ENCODE measurements around the gene CBX4. TPM values are rescaled to one million over a fixed set of nuclear protein-coding genes. Genes with fewer than 3 reads are reported as not detected.

CBX4 gene
- total and polyA plus RNA-seq, 2 of the 13 experiments (the other 11 are each of a cell fraction or from before 2014, with no cell fraction given): 25.8 to 50.8 TPM

DNA sequence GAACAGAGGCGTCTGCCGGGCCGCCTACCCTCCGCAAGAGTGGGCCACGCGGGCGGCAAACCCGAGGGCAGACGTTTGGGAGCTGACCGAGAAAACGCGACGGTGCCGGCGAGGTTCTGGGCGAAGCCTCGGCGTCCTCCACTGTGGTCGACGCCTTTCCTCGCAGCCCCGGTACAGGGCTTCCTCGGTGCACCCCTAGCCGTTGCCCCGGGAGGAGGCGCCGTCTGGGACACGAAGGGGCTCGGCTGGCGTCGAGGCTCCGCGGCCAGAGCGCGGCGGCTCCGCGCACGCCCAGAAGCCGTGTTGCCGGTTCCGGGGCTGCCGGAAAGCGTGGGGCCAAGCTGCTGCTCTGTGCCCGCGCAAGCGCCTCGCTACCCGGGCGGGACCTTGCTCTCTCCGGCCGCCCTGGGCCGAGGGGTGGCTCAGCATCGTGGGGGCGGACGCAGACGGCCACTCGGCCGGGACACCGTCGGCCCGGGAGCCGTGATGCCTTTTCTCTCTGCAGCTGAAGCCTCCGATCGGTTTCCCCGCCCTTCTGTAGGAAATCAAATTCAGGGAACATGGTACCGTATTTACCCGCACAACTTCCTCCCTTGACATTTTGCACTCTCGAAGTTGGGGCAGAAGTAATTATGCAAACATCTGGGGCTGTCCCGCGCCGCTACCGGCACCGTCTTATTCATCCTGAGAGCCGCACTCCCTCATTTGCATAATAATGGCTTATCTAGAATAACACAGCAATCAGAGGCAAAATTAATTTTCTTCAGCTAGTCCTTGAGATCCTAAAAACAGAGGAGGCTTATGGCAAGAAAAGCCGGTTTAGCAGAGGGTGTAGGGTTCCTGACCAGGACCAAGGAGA is 35.0 kb downstream of the CBX4 start (continued):
- TF ChIP-seq ZNF407 (CRISPR knock-in tag; IDR thresholded peaks at IDR 0.05; ENCODE audit: not compliant biosample characterization): peak; percentile 94
- TF ChIP-seq, protein P1, sequence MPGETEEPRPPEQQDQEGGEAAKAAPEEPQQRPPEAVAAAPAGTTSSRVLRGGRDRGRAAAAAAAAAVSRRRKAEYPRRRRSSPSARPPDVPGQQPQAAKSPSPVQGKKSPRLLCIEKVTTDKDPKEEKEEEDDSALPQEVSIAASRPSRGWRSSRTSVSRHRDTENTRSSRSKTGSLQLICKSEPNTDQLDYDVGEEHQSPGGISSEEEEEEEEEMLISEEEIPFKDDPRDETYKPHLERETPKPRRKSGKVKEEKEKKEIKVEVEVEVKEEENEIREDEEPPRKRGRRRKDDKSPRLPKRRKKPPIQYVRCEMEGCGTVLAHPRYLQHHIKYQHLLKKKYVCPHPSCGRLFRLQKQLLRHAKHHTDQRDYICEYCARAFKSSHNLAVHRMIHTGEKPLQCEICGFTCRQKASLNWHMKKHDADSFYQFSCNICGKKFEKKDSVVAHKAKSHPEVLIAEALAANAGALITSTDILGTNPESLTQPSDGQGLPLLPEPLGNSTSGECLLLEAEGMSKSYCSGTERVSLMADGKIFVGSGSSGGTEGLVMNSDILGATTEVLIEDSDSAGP (CRISPR knock-in tag; IDR thresholded peaks at IDR 0.05; ENCODE audit: borderline replicate concordance): peak; percentile 84
- TF ChIP-seq TCF7 (IDR thresholded peaks at IDR 0.05; ENCODE audit: low read depth): no peak
- peak; percentile 91 for TF ChIP-seq ZNF232 (CRISPR knock-in tag; IDR thresholded peaks at IDR 0.05; ENCODE audit: borderline replicate concordance)
- 0 out of 2 replicates have a peak, but pooled peaks have one; percentile 53 for TF ChIP-seq ZNF75D (CRISPR knock-in tag; IDR thresholded peaks at IDR 0.05; ENCODE audit: borderline replicate concordance)
- TF ChIP-seq, protein P2, sequence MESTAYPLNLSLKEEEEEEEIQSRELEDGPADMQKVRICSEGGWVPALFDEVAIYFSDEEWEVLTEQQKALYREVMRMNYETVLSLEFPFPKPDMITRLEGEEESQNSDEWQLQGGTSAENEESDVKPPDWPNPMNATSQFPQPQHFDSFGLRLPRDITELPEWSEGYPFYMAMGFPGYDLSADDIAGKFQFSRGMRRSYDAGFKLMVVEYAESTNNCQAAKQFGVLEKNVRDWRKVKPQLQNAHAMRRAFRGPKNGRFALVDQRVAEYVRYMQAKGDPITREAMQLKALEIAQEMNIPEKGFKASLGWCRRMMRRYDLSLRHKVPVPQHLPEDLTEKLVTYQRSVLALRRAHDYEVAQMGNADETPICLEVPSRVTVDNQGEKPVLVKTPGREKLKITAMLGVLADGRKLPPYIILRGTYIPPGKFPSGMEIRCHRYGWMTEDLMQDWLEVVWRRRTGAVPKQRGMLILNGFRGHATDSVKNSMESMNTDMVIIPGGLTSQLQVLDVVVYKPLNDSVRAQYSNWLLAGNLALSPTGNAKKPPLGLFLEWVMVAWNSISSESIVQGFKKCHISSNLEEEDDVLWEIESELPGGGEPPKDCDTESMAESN (CRISPR knock-in tag; conservative IDR thresholded peaks at IDR 0.05): peak; percentile 95
- no peak for TF ChIP-seq MZF1 (CRISPR knock-in tag; IDR thresholded peaks at IDR 0.05; ENCODE audit: borderline replicate concordance)
- TF ChIP-seq, protein P3, sequence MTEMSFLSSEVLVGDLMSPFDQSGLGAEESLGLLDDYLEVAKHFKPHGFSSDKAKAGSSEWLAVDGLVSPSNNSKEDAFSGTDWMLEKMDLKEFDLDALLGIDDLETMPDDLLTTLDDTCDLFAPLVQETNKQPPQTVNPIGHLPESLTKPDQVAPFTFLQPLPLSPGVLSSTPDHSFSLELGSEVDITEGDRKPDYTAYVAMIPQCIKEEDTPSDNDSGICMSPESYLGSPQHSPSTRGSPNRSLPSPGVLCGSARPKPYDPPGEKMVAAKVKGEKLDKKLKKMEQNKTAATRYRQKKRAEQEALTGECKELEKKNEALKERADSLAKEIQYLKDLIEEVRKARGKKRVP (CRISPR knock-in tag; IDR thresholded peaks at IDR 0.05): peak in 1 of 2 experiments; percentile 61; a peak in 1 of 4 replicates
- TF ChIP-seq UBTF (CRISPR knock-in tag; IDR thresholded peaks at IDR 0.05): peak; percentile 97
- no peak for TF ChIP-seq SP5 (CRISPR knock-in tag; IDR thresholded peaks at IDR 0.05; ENCODE audit: borderline replicate concordance, low read depth)
- TF ChIP-seq XRCC5 (optimal IDR thresholded peaks at IDR 0.05; ENCODE audit: low read length): peak; percentile 60
